KOPT-K1 (cell line): ENCODE data around the gene LIMS2.

Experiments
- H3K27ac ChIP-seq: fragments of 200-600 bp; sonication (generic); 2 replicates; pipeline ENCODE4 v1.5.1; 2016; ENCODE audit warnings: antibody characterized with exemption, mild to moderate bottlenecking, low read depth, low read length; ENCODE audit not compliant: poor library complexity, severe bottlenecking
- H3K36me3 ChIP-seq: fragments of 200-600 bp; sonication (generic); 2 replicates; pipeline ENCODE4 v1.5.1; 2017; ENCODE audit warnings: antibody characterized with exemption, mild to moderate bottlenecking, low read length, moderate library complexity; ENCODE audit not compliant: insufficient read depth
- H3K9me3 ChIP-seq: fragments of 200-600 bp; sonication (generic); 2 replicates; pipeline ENCODE4 v1.5.1; 2017; ENCODE audit warnings: antibody characterized with exemption, low read length, mild to moderate bottlenecking; ENCODE audit not compliant: insufficient read depth, poor library complexity, severe bottlenecking

Gene LIMS2

DNA sequence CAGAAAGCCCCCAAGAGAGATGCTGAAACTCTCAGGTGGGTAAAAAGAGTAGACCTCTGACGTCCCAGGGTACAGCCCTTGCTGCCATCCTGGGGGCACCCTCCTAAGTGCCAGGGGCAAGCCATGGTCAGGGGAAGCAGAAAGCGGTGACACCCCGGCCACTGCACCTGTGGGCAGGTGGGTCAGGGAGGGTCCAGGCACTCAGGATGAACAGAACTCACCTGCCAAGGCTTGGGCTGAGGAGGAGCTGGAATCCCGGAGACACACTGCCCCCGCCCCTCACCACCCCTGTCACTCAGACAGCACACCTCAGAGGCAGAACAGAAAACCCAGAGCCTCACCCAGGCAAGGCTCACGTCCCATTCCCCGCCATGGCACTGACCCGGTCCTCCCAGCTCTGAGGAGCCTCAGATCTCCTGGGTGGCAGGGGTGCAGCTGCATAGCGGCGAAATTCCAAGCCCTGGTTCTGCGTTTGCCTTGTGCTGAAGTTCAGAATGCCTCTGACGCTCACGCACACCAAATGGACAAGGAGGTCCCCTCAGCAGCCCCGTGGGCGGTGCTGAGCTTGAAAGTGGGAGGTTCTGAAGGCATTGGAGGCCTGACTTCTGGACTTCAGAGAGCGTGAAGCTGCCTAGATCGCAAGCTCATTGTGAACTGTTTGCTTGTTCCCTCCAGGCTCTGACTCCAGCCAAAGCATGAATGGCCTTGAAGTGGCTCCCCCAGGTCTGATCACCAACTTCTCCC is 25.1 kb downstream of the LIMS2 start:
- H3K9me3 ChIP-seq, result no peaks in the 10 kb centered on the region
- H3K36me3 ChIP-seq, result no peaks in the 10 kb centered on the region
- peak overlapping the region; percentile 66 for H3K27ac ChIP-seq

DNA sequence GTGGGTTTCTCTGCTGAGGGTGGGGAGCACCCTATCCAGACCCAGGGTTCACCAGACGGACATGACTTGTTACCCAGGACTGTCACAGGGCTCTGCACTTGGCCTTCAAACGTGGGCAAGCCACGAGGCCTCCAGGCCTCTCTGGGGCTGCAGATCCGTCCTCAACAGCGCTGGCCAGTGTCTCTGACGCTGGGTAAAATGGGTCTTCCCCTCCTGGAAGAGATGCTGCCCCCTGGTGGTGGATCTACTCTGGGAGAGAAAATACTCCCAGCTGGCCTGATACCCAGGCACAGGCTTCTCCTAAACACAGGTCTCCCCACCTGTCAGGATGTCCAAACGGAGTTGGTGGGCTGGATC is 25.7 kb downstream of the LIMS2 start:
- Histone ChIP-seq H3K36me3 (no peaks in the 10 kb centered on the region), H3K27ac (peak overlapping the region; percentile 66), H3K9me3 (no peaks in the 10 kb centered on the region)

DNA sequence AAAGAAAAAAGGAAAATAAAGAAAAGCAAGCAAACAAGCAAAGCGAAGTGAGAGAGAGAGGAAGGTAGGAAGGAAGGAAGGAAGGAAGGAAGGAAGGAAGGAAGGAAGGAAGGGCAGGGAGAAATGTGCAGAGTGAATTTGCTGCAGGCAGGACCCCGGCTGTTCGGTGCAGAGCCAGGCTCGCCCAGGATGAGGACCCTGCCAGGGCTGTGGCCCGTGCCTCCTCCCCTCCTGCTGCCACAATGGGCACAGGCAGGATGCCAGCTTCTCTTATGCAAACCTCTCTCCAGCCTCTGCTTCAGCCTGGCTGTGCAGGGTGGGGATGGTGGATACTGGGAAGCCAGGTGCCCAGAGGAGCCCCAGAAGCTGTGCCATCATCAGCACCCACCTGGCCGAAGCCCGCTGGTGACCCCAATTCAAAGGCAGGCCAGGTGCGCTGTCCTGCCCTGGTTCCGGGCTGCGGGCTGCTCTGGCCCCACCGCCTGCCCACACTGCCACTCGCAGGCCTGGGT is 26.2 kb downstream of the LIMS2 start:
- H3K9me3 ChIP-seq, result no peaks in the 10 kb centered on the region
- peak overlapping the region; percentile 66 for H3K27ac ChIP-seq
- H3K36me3 ChIP-seq, result no peaks in the 10 kb centered on the region

DNA sequence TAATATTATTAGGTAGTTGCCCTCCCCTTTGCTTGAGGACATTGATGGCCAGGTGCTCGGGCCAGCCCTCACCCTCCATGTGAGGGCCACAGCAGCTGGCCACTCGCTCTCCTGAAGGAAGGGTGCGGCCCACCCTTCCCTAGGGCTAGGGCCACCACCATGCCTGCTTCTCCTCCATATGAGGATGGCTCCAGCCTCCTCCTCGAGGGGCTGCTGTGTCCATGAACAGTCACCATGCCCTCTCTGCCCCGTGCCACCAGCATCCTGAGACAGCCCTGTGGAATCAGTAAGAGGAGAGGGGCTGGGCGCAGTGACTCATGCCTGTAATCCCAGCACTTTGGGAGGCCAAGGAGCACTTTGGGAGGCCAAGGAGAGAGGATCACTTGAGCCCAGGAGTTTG is 27.0 kb downstream of the LIMS2 start:
- peak overlapping the region; percentile 99 for H3K27ac ChIP-seq
- no peaks in the 10 kb centered on the region for H3K36me3 ChIP-seq
- no peaks in the 10 kb centered on the region for H3K9me3 ChIP-seq

DNA sequence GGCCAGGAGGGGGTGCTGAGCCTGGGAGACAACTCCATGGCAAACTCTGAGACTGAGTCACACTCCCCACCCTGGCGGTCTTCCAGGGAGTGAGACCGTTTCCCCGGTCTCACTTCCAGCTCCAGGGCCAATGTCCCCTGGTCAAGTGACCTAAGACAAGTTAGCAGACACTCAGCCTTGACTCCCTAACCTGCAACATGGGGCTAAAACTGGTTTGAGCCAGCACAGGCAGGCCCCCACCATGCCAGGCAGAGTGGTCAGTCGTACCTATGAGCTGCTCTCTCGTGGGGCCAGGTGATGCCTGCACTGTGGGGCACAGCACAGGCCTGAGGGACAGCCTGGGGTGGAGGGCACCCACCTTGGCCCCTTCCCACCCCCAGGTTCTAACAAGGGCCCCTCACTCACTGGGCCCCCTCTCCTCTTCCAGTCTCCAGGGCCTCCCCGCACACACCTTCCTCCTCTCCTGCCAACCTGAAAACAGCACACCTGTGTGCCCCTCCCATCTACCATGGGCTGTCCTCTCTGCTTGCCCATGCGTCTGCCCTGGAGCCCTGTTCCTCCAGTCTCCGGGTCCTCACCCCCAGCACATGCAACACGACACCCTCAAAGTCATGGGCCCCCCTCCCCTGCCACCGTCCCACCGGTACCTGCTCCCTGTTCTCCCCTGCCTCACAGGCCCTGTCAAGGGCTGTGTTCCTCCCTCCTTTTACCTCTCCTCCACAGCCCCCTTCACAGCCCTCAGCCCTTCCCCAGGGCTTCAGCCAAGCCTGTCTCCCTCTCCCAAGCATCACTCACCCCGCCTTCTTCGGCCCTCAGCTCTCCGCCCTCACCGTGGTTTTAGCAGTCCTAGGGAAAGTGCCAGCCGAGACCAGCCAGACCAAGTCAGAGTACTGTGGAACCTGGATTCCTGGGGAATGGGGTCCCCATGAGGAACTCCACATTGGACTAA is 27.8 kb downstream of the LIMS2 start:
- peak overlapping the region; percentile 99 for H3K27ac ChIP-seq
- H3K9me3 ChIP-seq, result no peaks in the 10 kb centered on the region
- no peaks in the 10 kb centered on the region for H3K36me3 ChIP-seq

DNA sequence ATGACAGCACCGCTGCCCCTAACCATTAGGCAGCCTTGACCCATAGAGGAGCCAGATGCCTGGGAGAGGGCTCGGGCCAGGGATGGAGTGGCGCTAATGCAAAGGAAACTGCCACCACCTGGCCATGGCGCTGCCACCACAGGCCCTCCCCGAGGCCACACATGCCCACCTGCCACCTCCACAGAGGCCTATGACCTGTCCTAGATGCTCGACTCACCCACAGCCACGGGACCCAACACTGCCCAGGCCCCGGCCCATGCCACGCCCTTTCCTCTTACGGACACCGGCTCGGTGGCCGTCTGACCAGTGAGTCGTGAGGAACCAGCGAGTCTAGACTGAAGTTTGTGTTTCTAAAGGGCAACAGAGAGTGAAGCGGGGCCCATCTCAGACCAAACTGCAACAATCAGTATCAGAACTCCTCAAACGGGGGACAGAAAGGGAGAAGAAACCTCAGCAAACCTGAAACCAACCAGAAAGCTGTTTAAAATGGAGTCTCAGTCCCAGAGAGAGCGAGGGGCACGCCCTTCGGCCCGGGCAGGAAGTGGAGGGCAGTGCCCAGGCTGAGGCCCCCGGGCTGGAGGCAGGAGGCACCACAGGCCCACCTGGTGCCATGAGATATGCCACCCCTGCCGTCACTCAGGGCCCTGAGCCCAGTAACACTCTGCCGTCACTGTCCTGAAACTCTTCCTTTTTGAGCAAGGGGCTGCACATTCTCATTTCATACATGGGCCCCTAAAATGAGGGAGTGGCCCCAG is 28.7 kb downstream of the LIMS2 start:
- Histone ChIP-seq H3K36me3 (no peaks in the 10 kb centered on the region), H3K27ac (peak overlapping the region; percentile 99), H3K9me3 (no peaks in the 10 kb centered on the region)

DNA sequence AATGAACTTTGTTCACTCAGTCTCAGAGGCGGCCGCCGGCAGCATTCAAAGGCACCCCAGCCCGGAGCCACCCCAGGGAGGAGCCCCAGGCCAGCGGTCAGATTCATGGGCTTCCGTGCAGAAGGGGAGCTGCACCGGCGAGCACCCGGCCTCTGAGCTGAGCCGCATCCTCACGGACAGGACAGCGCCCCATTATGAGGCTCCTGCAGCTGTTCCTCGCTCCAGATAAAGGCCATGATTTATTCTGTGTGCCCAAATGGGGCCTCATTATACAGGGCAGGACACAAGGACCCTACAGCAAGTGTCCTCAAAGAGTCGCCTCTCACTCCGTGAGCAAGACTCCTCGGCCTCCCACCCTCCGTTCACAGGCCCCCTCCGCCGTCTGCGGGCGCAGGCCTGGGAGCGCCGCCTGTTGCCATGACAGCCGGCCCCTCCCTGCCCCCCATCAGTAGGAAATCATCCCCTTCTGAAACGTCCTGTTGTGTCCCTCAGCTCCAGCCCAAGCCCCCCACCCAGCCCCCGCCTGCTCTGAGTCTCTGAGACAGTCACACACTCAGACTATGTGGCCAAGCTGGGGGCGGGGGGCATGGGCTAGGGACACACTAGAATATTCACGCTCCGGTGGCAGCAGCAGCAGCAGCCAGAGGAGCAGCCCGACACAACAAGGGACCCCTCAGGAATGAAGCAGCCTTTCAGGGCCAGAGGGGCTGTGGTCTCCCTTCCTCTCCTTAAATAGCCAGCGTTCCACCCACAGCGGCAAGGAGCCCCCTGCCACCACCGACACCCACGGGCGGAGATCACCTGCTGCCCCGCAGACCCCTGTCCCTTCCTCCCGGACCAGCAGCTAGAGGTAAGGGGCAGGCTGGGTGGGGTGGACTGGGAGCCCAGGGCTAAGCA is 29.7 kb downstream of the LIMS2 start, which contains the start of gene GPR17:
GPR17 (plus strand) TSS at position 759 of the 897 bp plus-strand sequence. CDS start 4,583 bp downstream, outside the sequence.
- H3K27ac ChIP-seq, result peak within 1 kb of the TSS; percentile 99
- H3K9me3 ChIP-seq, result no peaks in the 10 kb centered on the region
- no peaks in the 10 kb centered on the region for H3K36me3 ChIP-seq

DNA sequence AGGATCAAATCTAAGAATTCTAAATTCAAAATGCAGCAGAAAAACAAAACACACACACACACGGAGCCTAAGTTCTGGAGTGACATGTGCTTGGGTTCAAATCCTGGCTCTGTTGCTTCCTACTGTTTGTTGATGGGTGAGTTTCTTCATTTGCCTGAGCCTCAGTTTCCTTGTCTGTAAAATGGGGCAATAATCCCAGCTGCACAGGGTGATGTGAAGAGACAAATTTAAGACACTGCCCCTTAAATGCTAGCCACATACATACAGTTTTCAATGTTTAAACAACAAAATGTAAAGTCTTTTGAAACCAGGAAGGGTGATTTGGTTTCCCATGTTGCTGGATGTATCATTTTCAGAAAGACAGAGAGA is 30.3 kb downstream of the LIMS2 start:
- no peaks in the 10 kb centered on the region for H3K9me3 ChIP-seq
- no peaks in the 10 kb centered on the region for H3K36me3 ChIP-seq
- H3K27ac ChIP-seq, result peak overlapping the region; percentile 99

DNA sequence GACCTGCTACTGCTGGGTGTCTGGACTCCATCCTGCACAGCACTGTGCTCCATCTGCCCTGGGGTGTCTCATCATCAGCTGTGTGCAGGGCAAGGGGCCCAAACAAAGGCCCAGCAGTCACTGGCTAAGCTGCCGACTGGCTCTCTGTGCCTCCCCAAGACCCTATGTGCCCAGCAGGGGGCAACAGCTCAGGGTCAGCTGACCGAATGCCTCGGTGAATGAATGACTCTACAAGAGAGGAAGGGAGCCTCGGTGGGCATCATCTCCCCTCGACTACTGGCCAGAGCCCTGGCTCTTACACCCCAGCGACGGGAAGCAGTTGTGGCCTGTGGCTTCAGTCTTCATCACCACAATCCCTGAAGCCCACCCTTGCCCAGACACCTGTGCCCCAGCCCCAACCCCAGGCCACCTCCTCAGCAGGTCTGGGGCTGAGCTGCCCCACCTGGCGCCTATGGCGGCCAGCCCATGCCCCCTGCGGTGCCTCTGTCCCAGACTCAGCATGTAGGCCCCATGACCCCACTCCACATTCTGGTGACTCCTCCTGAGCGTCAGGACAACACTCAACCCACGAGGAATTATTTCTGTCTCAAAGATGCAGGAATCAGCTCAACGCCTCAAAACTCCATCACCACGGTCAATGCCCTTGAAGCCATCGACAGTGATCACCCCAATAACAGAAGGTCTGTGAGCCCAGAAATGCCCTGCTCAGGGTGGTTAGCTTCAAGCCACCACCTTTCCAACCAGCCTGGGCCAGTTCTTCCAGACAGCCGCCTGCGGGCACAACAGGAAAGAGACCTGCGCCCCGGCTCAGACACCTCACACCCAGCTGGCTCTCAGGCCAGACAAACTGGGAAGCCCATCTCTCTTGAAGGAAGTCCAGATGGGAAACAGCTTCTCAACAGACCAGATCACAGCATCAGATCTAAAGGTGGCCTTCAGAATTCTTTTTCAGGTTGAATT is 31.0 kb downstream of the LIMS2 start:
- H3K27ac ChIP-seq, result peak overlapping the region; percentile 99
- no peaks in the 10 kb centered on the region for H3K9me3 ChIP-seq

DNA sequence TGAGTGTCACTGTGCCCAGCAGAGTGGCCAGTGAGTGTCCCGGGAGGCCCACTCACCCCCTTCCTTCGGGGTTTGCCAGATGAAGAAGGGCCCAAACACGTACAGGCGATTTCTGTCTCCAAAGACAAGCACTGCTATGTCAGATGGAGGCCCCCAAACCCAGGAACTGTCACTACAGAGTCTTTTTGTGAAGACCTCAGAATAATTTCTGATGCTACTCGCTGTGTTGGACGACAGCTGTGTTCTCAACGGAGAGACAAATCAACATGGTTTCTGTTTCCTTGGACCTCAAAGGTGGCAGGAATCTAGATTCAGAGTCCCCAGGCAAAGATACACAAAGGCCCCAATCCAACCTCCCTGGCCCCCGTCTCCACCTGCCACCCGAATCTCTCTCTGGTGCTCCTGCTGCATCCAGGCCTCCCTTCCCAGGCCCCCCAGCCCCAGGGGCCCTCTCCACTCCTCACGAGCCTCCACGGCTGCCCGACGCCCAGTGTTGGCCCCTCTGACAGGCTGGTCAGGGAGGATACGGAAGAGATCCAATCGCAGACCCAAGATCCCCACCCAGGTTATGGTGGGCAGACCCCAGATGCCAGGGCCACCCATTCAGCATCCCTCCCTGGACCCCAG is 31.8 kb downstream of the LIMS2 start:
- peak overlapping the region; percentile 99 for H3K27ac ChIP-seq
- no peaks in the 10 kb centered on the region for H3K9me3 ChIP-seq
- peaks cover 11% of the 10 kb centered on the region for H3K36me3 ChIP-seq

More for the DNA sequence above, 31.0 kb downstream of the LIMS2 start:
- H3K36me3 ChIP-seq, result peaks cover 4% of the 10 kb centered on the region; the same call in 1 of the 2 replicates

DNA sequence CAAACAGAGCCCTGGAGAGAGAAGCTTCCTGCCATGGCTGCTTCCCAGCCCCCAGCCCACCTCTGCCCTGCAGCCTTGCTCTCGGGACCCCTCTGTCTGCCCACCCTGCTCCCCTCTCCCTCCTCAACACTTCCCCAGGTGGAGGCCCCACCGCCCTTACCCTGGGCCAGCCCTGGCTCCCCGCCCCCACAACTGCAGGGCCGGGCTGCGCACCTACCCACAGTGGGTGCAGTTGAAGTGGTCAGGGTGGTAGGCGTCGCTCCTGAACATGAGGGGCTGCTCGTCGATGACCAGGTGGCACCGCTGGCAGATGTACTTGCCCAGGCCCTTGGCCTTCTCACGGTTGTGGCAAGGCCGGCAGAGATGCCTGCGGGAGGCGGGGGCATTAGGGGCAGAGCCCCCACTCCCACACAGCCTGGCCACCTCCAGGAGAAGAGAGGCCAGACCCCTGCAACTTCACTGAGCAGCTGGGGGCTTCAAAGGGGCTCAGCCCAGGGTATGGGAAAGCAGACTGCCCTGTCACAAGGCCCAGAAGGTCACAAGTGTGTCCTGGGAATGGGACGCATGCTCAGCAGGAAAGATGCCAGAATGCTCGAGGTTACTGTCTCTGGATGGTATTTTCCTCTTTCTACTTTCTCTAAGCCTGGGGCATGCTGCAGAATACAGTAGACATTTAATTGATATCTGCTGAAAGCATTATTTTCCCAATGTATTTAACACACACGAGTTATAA is 32.5 kb downstream of the LIMS2 start:
- Histone ChIP-seq H3K27ac (peak overlapping the region; percentile 99), H3K9me3 (no peaks in the 10 kb centered on the region), H3K36me3 (peaks cover 18% of the 10 kb centered on the region)

DNA sequence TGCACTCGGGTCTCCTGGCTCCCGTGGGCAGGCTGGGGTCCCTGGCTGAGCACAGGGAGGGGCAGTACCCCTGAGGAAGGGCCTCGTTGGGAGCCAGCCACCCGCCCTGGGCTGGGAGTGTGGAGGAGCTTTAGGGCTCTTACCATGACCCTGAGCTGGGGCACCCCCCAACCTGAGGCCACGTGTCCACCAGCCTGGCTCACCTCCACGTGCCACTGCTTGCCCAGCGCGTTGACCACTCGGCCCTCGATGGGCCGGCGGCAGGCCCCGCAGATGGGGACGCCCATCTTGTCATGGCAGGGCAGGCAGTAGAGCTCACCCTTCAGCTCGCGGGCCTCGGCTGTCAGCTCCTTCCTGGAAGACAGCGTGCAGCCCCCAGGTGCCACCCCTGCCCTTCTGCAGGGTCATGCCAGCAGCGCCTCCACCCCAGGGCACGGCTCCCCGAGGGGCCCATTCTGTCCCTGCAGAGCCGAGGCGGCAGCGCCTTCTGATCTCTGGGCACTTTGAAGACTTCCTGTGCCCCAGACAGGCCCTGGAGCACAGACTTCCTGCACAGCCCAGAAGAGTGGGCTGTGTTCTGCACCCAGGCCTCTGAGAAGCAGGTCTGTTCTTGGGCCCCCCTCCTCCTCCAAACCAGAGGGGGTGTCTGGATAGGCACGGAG is 33.4 kb downstream of the LIMS2 start:
- Histone ChIP-seq H3K27ac (peak overlapping the region; percentile 99), H3K9me3 (no peaks in the 10 kb centered on the region), H3K36me3 (peaks cover 26% of the 10 kb centered on the region)
